Ishikawa (cell line): ENCODE data around the gene LPAR4.

Experiments
- CEBPB ChIP-seq: IDR thresholded peaks from 2 replicates; pipeline ENCODE4 v1.6.1; 2012
- CREB1 ChIP-seq: IDR thresholded peaks from 2 replicates; pipeline ENCODE4 v1.6.1; 2012; ENCODE audit warnings: low read depth
- MAX ChIP-seq: IDR thresholded peaks from 2 replicates; pipeline ENCODE4 v1.6.1; 2012
- NFIC ChIP-seq: IDR thresholded peaks from 2 replicates; pipeline ENCODE4 v1.6.1; 2012
- RAD21 ChIP-seq: IDR thresholded peaks from 2 replicates; pipeline ENCODE4 v1.6.1; 2012; ENCODE audit warnings: low read depth
- REST ChIP-seq: IDR thresholded peaks from 2 replicates; pipeline ENCODE4 v1.6.1; 2012; ENCODE audit warnings: low read depth, mild to moderate bottlenecking
- TAF1 ChIP-seq: IDR thresholded peaks from 2 replicates; pipeline ENCODE4 v1.6.1; 2012; ENCODE audit warnings: low read depth, mild to moderate bottlenecking
- TCF12 ChIP-seq: IDR thresholded peaks from 2 replicates; pipeline ENCODE4 v1.6.1; 2012; ENCODE audit warnings: low read depth
- TEAD4 ChIP-seq: IDR thresholded peaks from 2 replicates; pipeline ENCODE4 v1.6.1; 2012
- USF1 ChIP-seq: IDR thresholded peaks from 2 replicates; pipeline ENCODE4 v1.6.1; 2012

GRCh38 chrX:78706071-78706470 is 41.4 kb upstream of the LPAR4 start:
- TF ChIP-seq MAX (no peak), TCF12 (no peak), RAD21 (no peak), TAF1 (no peak), NFIC (no peak), CEBPB (no peak), USF1 (no peak), REST (no peak), TEAD4 (no peak), CREB1 (no peak)
